Measurements from ENCODE around the gene STK39. TPM values are rescaled to one million over a fixed set of nuclear protein-coding genes. Genes with fewer than 3 reads are reported as not detected.

The STK39 gene
- total and polyA plus RNA-seq, 4 donors, result 8.5 to 18.7 (median 11.2) TPM

- no peak for TF ChIP-seq CTCF (IDR thresholded peaks at IDR 0.05; ENCODE audit: control extremely low read depth, extremely low read depth)
- H3K9me3 ChIP-seq (ENCODE audit: control insufficient read depth in 4 of 4, insufficient read depth in 3 of 4, low read length in 3 of 4), result no peaks in the 10 kb centered on the region
- DNase-seq, result no peak
- no peaks in the 10 kb centered on the region for H3K27me3 ChIP-seq (ENCODE audit: control insufficient read depth in 3 of 3, insufficient read depth in 3 of 3, low read length in 2 of 3)
- no peak overlapping the region for H3K27ac ChIP-seq (ENCODE audit: low read depth in 1 of 2, low read length in 1 of 2)
- no peak overlapping the region for H3K4me3 ChIP-seq
- ATAC-seq (ENCODE audit: insufficient read depth, low FRiP score), result no peak
- 92 to 93% methylated on average over 3 of the region's 3 CpGs for WGBS, 2 donors
- peaks cover 0 to 24% (median 0%) of the 10 kb centered on the region in 5 donors for H3K4me1 ChIP-seq (ENCODE audit: control insufficient read depth in 5 of 5, insufficient read depth in 5 of 5, low read length in 5 of 5)
- H3K36me3 ChIP-seq (ENCODE audit: control insufficient read depth in 4 of 4, insufficient read depth in 4 of 4, low read length in 4 of 4), result peaks cover 0 to 8% (median 1%) of the 10 kb centered on the region in 4 donors
- H3K9ac ChIP-seq (ENCODE audit: insufficient read depth in 1 of 2, low read length in 2 of 2), result no peak overlapping the region
Observed at GRCh38 chr2:168180914-168181313, 66.5 kb downstream of the STK39 start.

GRCh38 chr2:168180483-168180882 lies 66.9 kb downstream of the STK39 start:
- ATAC-seq (ENCODE audit: insufficient read depth, low FRiP score) (no peak), DNase-seq (no peak)
- WGBS, 2 donors, result 80 to 91% methylated on average over 5 of the region's 5 CpGs
- H3K36me3 ChIP-seq (ENCODE audit: control insufficient read depth in 4 of 4, insufficient read depth in 4 of 4, low read length in 4 of 4), result peaks cover 0 to 8% (median 1%) of the 10 kb centered on the region in 4 donors
- no peak overlapping the region for H3K27ac ChIP-seq (ENCODE audit: low read depth in 1 of 2, low read length in 1 of 2)
- H3K9me3 ChIP-seq (ENCODE audit: control insufficient read depth in 4 of 4, insufficient read depth in 3 of 4, low read length in 3 of 4), result no peaks in the 10 kb centered on the region
- H3K9ac ChIP-seq (ENCODE audit: insufficient read depth in 1 of 2, low read length in 2 of 2), result no peak overlapping the region
- no peak for TF ChIP-seq CTCF (IDR thresholded peaks at IDR 0.05; ENCODE audit: control extremely low read depth, extremely low read depth)
- H3K4me3 ChIP-seq, result no peak overlapping the region
- no peaks in the 10 kb centered on the region for H3K27me3 ChIP-seq (ENCODE audit: control insufficient read depth in 3 of 3, insufficient read depth in 3 of 3, low read length in 2 of 3)
- H3K4me1 ChIP-seq (ENCODE audit: control insufficient read depth in 5 of 5, insufficient read depth in 5 of 5, low read length in 5 of 5), result peaks cover 0 to 24% (median 0%) of the 10 kb centered on the region in 5 donors

- Histone ChIP-seq H3K36me3 (ENCODE audit: control insufficient read depth in 4 of 4, insufficient read depth in 4 of 4, low read length in 4 of 4) (peaks cover 0 to 8% (median 1%) of the 10 kb centered on the region in 4 donors), H3K9me3 (ENCODE audit: control insufficient read depth in 4 of 4, insufficient read depth in 3 of 4, low read length in 3 of 4) (no peaks in the 10 kb centered on the region), H3K27ac (ENCODE audit: low read depth in 1 of 2, low read length in 1 of 2) (no peak overlapping the region), H3K27me3 (ENCODE audit: control insufficient read depth in 3 of 3, insufficient read depth in 3 of 3, low read length in 2 of 3) (no peaks in the 10 kb centered on the region), H3K4me1 (ENCODE audit: control insufficient read depth in 5 of 5, insufficient read depth in 5 of 5, low read length in 5 of 5) (peaks cover 0 to 18% (median 0%) of the 10 kb centered on the region in 5 donors), H3K4me3 (no peak overlapping the region), H3K9ac (ENCODE audit: insufficient read depth in 1 of 2, low read length in 2 of 2) (no peak overlapping the region)
- TF ChIP-seq CTCF (IDR thresholded peaks at IDR 0.05; ENCODE audit: control extremely low read depth, extremely low read depth), result no peak
- DNase-seq, result no peak
- no peak for ATAC-seq (ENCODE audit: insufficient read depth, low FRiP score)
- WGBS, 2 donors, result 92 to 93% methylated on average over 5 of the region's 5 CpGs
Observed at GRCh38 chr2:168179592-168179991, 67.8 kb downstream of the STK39 start.
